Ovary (tissue), 3 donors: Measurements from ENCODE around the gene KEL.

Experiments
- EP300 ChIP-seq: sonication (generic); formaldehyde crosslinking; IDR thresholded peaks from one replicate; pipeline ENCODE4 v1.6.1; 2017; ENCODE audit warnings: antibody characterized with exemption
- POLR2A ChIP-seq: fragments of 450-650 bp; IDR thresholded peaks from one replicate; pipeline ENCODE4 v1.6.1; 2017; ENCODE audit warnings: antibody characterized with exemption, mild to moderate bottlenecking, moderate library complexity
- TF ChIP-seq, protein P1 (sequence below), 3 donors: fragments of 450-650 bp in 2 of 3; fragments of 200-600 bp in 1 of 3; IDR thresholded peaks; one replicate each; pipeline versions ENCODE4 v1.5.1 to v1.8.0; 2016 to 2022; ENCODE audit warnings: antibody characterized with exemption in 3 of 3, mild to moderate bottlenecking in 1 of 3
- donor health status: DM: no; HTN: no; CAD: no.

- TF ChIP-seq, protein P1, sequence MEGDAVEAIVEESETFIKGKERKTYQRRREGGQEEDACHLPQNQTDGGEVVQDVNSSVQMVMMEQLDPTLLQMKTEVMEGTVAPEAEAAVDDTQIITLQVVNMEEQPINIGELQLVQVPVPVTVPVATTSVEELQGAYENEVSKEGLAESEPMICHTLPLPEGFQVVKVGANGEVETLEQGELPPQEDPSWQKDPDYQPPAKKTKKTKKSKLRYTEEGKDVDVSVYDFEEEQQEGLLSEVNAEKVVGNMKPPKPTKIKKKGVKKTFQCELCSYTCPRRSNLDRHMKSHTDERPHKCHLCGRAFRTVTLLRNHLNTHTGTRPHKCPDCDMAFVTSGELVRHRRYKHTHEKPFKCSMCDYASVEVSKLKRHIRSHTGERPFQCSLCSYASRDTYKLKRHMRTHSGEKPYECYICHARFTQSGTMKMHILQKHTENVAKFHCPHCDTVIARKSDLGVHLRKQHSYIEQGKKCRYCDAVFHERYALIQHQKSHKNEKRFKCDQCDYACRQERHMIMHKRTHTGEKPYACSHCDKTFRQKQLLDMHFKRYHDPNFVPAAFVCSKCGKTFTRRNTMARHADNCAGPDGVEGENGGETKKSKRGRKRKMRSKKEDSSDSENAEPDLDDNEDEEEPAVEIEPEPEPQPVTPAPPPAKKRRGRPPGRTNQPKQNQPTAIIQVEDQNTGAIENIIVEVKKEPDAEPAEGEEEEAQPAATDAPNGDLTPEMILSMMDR (IDR thresholded peaks at IDR 0.05) = no peak
- TF ChIP-seq POLR2A (no peak), EP300 (no peak)
Measured at GRCh38 chr7:142896151-142896550, 66.0 kb downstream of the KEL start.
